ENCODE results near the gene SLC38A7. TPM values are rescaled to one million over a fixed set of nuclear protein-coding genes. Genes with fewer than 3 reads are reported as not detected.
A peak's percentile ranks its signal among the peaks of the same experiment; 100 is the strongest.
"Not testable (repeated sequence)": the region's sequence is repeated elsewhere in the genome, so short reads cannot be mapped to it uniquely, and the experiment has no call there.

Gene SLC38A7
- total RNA-seq, 3 donors from 2014 or later, result 12.7 to 15.4 (median 13.1) TPM

GRCh38 chr16:58661199-58661830, 23.3 kb downstream of the SLC38A7 start:
- no peak overlapping the region for H3K4me3 ChIP-seq
- H3K36me3 ChIP-seq, result no peaks in the 10 kb centered on the region
- intact Hi-C loops (cut with DNase I; ENCODE audit: low total_unique reads), result no loop called here
- H3K27me3 ChIP-seq, result no peaks in the 10 kb centered on the region
- no peak for DNase-seq (ENCODE audit: low spot score in 2 of 2)
- H3K9me3 ChIP-seq, result no peaks in the 10 kb centered on the region
- TF ChIP-seq CTCF (IDR thresholded peaks at IDR 0.05), result peak in 1 of 3 donors; percentile 48
- TF ChIP-seq POLR2A (IDR thresholded peaks at IDR 0.05), result no peak
- H3K4me1 ChIP-seq, result no peaks in the 10 kb centered on the region
- H3K27ac ChIP-seq, result no peak overlapping the region

GRCh38 chr16:58659911-58660310, 24.7 kb downstream of the SLC38A7 start:
- intact Hi-C loops (cut with DNase I; ENCODE audit: low total_unique reads); H3K4me1 ChIP-seq; H3K4me3 ChIP-seq; H3K27me3 ChIP-seq; H3K36me3 ChIP-seq; H3K9me3 ChIP-seq; DNase-seq (ENCODE audit: low spot score in 2 of 2); H3K27ac ChIP-seq: not testable (repeated sequence)

- Histone ChIP-seq H3K4me1 (no peaks in the 10 kb centered on the region), H3K9me3 (no peaks in the 10 kb centered on the region), H3K4me3 (no peak overlapping the region), H3K27me3 (no peaks in the 10 kb centered on the region), H3K27ac (no peak overlapping the region), H3K36me3 (no peaks in the 10 kb centered on the region)
- TF ChIP-seq POLR2A (IDR thresholded peaks at IDR 0.05) (no peak), POLR2AphosphoS5 (IDR thresholded peaks at IDR 0.05) (no peak), CTCF (IDR thresholded peaks at IDR 0.05) (no peak)
- DNase-seq (ENCODE audit: low spot score in 2 of 2), result no peak
- intact Hi-C loops (cut with DNase I; ENCODE audit: low total_unique reads), result no loop called here
Measured at GRCh38 chr16:58658796-58659211, 25.8 kb downstream of the SLC38A7 start.

GRCh38 chr16:58656899-58657298, 27.7 kb downstream of the SLC38A7 start:
- H3K4me3 ChIP-seq, result no peak overlapping the region
- intact Hi-C loops (cut with DNase I; ENCODE audit: low total_unique reads), result no loop called here
- H3K4me1 ChIP-seq, result no peaks in the 10 kb centered on the region
- no peaks in the 10 kb centered on the region for H3K9me3 ChIP-seq
- no peak for DNase-seq (ENCODE audit: low spot score in 2 of 2)
- no peak for TF ChIP-seq POLR2A (IDR thresholded peaks at IDR 0.05)
- TF ChIP-seq CTCF (IDR thresholded peaks at IDR 0.05), result no peak
- TF ChIP-seq POLR2AphosphoS5 (IDR thresholded peaks at IDR 0.05), result no peak
- H3K36me3 ChIP-seq, result no peaks in the 10 kb centered on the region
- H3K27me3 ChIP-seq, result no peaks in the 10 kb centered on the region
- no peak overlapping the region for H3K27ac ChIP-seq

GRCh38 chr16:58655215-58655596, 29.4 kb downstream of the SLC38A7 start:
- Histone ChIP-seq H3K36me3 (no peaks in the 10 kb centered on the region), H3K4me3 (no peak overlapping the region), H3K27me3 (no peaks in the 10 kb centered on the region), H3K9me3 (no peaks in the 10 kb centered on the region), H3K4me1 (no peaks in the 10 kb centered on the region), H3K27ac (no peak overlapping the region)
- intact Hi-C loops (cut with DNase I; ENCODE audit: low total_unique reads), result no loop called here
- no peak for TF ChIP-seq CTCF (IDR thresholded peaks at IDR 0.05)
- TF ChIP-seq POLR2A (IDR thresholded peaks at IDR 0.05), result no peak
- TF ChIP-seq POLR2AphosphoS5 (IDR thresholded peaks at IDR 0.05), result no peak
- DNase-seq (ENCODE audit: low spot score in 2 of 2), result no peak

Data from breast epithelium (tissue), 4 donors.